D721Med (cell line): ENCODE measurements around the gene HDAC8.

ENCODE experiments used
- DNase-seq: peaks from one replicate; pipeline ENCODE4 v3.0.0; 2011; ENCODE audit warnings: low spot score; ENCODE audit not compliant: insufficient read length
- FAIRE-seq: peaks from 2 replicates; lab custom pipeline; 2011; peaks lifted over from hg19 to GRCh38; lab: Jason Lieb, UNC
- CTCF ChIP-seq: IDR thresholded peaks from 2 replicates; pipeline ENCODE4 v1.5.1; 2012; ENCODE audit warnings: mild to moderate bottlenecking, control low read depth; ENCODE audit not compliant: insufficient read depth; ENCODE audit errors: missing control alignments

The HDAC8 gene

GRCh38 chrX:72572248-72573157 lies at the start of gene HDAC8:
Gene HDAC8, minus strand, starts transcription at chrX:72572843. Its CDS starts 82 bp downstream, at chrX:72572761.
- FAIRE-seq (peak; percentile 32), DNase-seq (peak; percentile 18)
- TF ChIP-seq CTCF: no peak

GRCh38 chrX:72621625-72622485 lies 49.2 kb upstream of the HDAC8 start:
- no peak for FAIRE-seq
- DNase-seq: no peak
- TF ChIP-seq CTCF: no peak

- DNase-seq (no peak), FAIRE-seq (no peak)
- no peak for TF ChIP-seq CTCF
Observed at GRCh38 chrX:72621163-72621562, 48.5 kb upstream of the HDAC8 start.

GRCh38 chrX:72620550-72621145 lies 48.0 kb upstream of the HDAC8 start:
- no peak for TF ChIP-seq CTCF
- no peak for FAIRE-seq
- no peak for DNase-seq

GRCh38 chrX:72609313-72609712 lies 36.7 kb upstream of the HDAC8 start:
- FAIRE-seq: no peak
- DNase-seq: no peak
- TF ChIP-seq CTCF: no peak

- TF ChIP-seq CTCF: no peak
- DNase-seq (no peak), FAIRE-seq (no peak)
Observed at GRCh38 chrX:72604705-72605104, 32.1 kb upstream of the HDAC8 start.
